Kasumi-1 (cell line): ENCODE measurements around the gene IGLL5.

Experiments used
- DNase-seq, 2 experiments: peaks; one replicate each; lab custom pipeline; 2025; lab: John Stamatoyannopoulos, UW

Gene IGLL5

GRCh38 chr22:22938672-22939587 lies 51.3 kb downstream of the IGLL5 start:
- no peak for DNase-seq

- no peak for DNase-seq
These were observed 52.2 kb downstream of the IGLL5 start for GRCh38 chr22:22939588-22940368.

GRCh38 chr22:22940961-22941605 lies 53.5 kb downstream of the IGLL5 start:
- DNase-seq = no peak

GRCh38 chr22:22941831-22942510 lies 54.4 kb downstream of the IGLL5 start:
- DNase-seq = no peak

- peak; percentile 67 to 87 for DNase-seq
These were observed 55.1 kb downstream of the IGLL5 start for GRCh38 chr22:22942511-22943329.

- DNase-seq = no peak
These were observed 56.1 kb downstream of the IGLL5 start for GRCh38 chr22:22943521-22944267.

GRCh38 chr22:22944268-22944985 lies 56.8 kb downstream of the IGLL5 start:
- DNase-seq = no peak

GRCh38 chr22:22945195-22945594 lies 57.6 kb downstream of the IGLL5 start:
- DNase-seq = no peak
